ENCODE data around the gene MBP. TPM values are rescaled to one million over a fixed set of nuclear protein-coding genes. Genes with fewer than 3 reads are reported as not detected.

The MBP gene
- polyA plus RNA-seq, 1 donor from 2014 or later = 3.3 TPM

GRCh38 chr18:77088963-77089722 lies 43.4 kb downstream of the MBP start:
- no peak overlapping the region for H3K9ac ChIP-seq (ENCODE audit: low read length)
- no peak overlapping the region for H3K4me2 ChIP-seq (ENCODE audit: low read length)
- no peak overlapping the region for H2AFZ ChIP-seq (ENCODE audit: low read depth, low read length)
- H3K4me3 ChIP-seq (ENCODE audit: low read length) = no peak overlapping the region
- TF ChIP-seq TAF1 (IDR thresholded peaks at IDR 0.05; ENCODE audit: low read depth) = no peak
- TF ChIP-seq REST (IDR thresholded peaks at IDR 0.05; ENCODE audit: borderline replicate concordance) = no peak
- no peak for TF ChIP-seq MXI1 (conservative IDR thresholded peaks at IDR 0.05; ENCODE audit: poor library complexity, severe bottlenecking)
- no peak for TF ChIP-seq RAD21 (conservative IDR thresholded peaks at IDR 0.05)
- no peak for TF ChIP-seq SMC3 (conservative IDR thresholded peaks at IDR 0.05; ENCODE audit: poor library complexity)
- no peak for TF ChIP-seq CTCF (IDR thresholded peaks at IDR 0.05; ENCODE audit: poor library complexity, severe bottlenecking)
- TF ChIP-seq POLR2AphosphoS5 (IDR thresholded peaks at IDR 0.05) = no peak
- no peak for TF ChIP-seq EP300 (conservative IDR thresholded peaks at IDR 0.05; ENCODE audit: poor library complexity, severe bottlenecking)
- no peak for TF ChIP-seq EZH2 (IDR thresholded peaks at IDR 0.05; ENCODE audit: borderline replicate concordance, insufficient read depth, low read length, poor library complexity, severe bottlenecking)
- H3K79me2 ChIP-seq (replicated peaks; ENCODE audit: insufficient read depth, low read length) = no peaks in the 10 kb centered on the region
- no peaks in the 10 kb centered on the region for H3K9me3 ChIP-seq (ENCODE audit: low read length)
- no peaks in the 10 kb centered on the region for H3K36me3 ChIP-seq (ENCODE audit: insufficient read depth, low read length)
- no peaks in the 10 kb centered on the region for H3F3A ChIP-seq (ENCODE audit: insufficient read depth, low read length, poor library complexity, severe bottlenecking)
- peaks cover 14% of the 10 kb centered on the region for H3K27me3 ChIP-seq (ENCODE audit: insufficient read depth, low read depth, low read length)
- H3K27ac ChIP-seq (ENCODE audit: low read length) = no peak overlapping the region
- no peaks in the 10 kb centered on the region for H3K9me2 ChIP-seq (ENCODE audit: insufficient read depth, low read length)
- no peaks in the 10 kb centered on the region for H4K20me1 ChIP-seq (ENCODE audit: insufficient read depth)

- Histone ChIP-seq H3K9ac (ENCODE audit: low read length) (no peak overlapping the region), H3K27me3 (ENCODE audit: insufficient read depth, low read depth, low read length) (peaks cover 14% of the 10 kb centered on the region), H2AFZ (ENCODE audit: low read depth, low read length) (no peak overlapping the region), H3K4me2 (ENCODE audit: low read length) (no peak overlapping the region), H3K36me3 (ENCODE audit: insufficient read depth, low read length) (no peaks in the 10 kb centered on the region), H3F3A (ENCODE audit: insufficient read depth, low read length, poor library complexity, severe bottlenecking) (no peaks in the 10 kb centered on the region), H3K9me2 (ENCODE audit: insufficient read depth, low read length) (no peaks in the 10 kb centered on the region), H3K79me2 (replicated peaks; ENCODE audit: insufficient read depth, low read length) (no peaks in the 10 kb centered on the region), H4K20me1 (ENCODE audit: insufficient read depth) (no peaks in the 10 kb centered on the region), H3K4me3 (ENCODE audit: low read length) (peak overlapping the region; percentile 45), H3K9me3 (ENCODE audit: low read length) (no peaks in the 10 kb centered on the region), H3K27ac (ENCODE audit: low read length) (no peak overlapping the region)
- TF ChIP-seq TAF1 (IDR thresholded peaks at IDR 0.05; ENCODE audit: low read depth) (no peak), MXI1 (conservative IDR thresholded peaks at IDR 0.05; ENCODE audit: poor library complexity, severe bottlenecking) (no peak), EP300 (conservative IDR thresholded peaks at IDR 0.05; ENCODE audit: poor library complexity, severe bottlenecking) (no peak), SMC3 (conservative IDR thresholded peaks at IDR 0.05; ENCODE audit: poor library complexity) (no peak), RAD21 (conservative IDR thresholded peaks at IDR 0.05) (no peak), REST (IDR thresholded peaks at IDR 0.05; ENCODE audit: borderline replicate concordance) (no peak), POLR2AphosphoS5 (IDR thresholded peaks at IDR 0.05) (no peak), EZH2 (IDR thresholded peaks at IDR 0.05; ENCODE audit: borderline replicate concordance, insufficient read depth, low read length, poor library complexity, severe bottlenecking) (no peak), CTCF (IDR thresholded peaks at IDR 0.05; ENCODE audit: poor library complexity, severe bottlenecking) (no peak)
These were observed 45.0 kb downstream of the MBP start for GRCh38 chr18:77087393-77088141.

Measured in neural cell (in vitro differentiated cells).